Fibroblast of mammary gland (primary cell): ENCODE measurements around the gene GTPBP3.

Source experiments
- DNase-seq: peaks from one replicate; pipeline ENCODE4 v3.0.0-alpha.2; 2010; ENCODE audit warnings: low read depth
- H3K4me3 ChIP-seq: 2 replicates; pipeline ENCODE4 v1.5.1; 2011; ENCODE audit warnings: low read depth, mild to moderate bottlenecking, low read length, moderate library complexity; ENCODE audit not compliant: control insufficient read depth
- CTCF ChIP-seq: conservative IDR thresholded peaks from 2 replicates; pipeline ENCODE4 v1.5.1; 2011; ENCODE audit warnings: low read depth, low read length, inconsistent platforms; ENCODE audit not compliant: control insufficient read depth, insufficient read depth

GTPBP3 gene

DNA sequence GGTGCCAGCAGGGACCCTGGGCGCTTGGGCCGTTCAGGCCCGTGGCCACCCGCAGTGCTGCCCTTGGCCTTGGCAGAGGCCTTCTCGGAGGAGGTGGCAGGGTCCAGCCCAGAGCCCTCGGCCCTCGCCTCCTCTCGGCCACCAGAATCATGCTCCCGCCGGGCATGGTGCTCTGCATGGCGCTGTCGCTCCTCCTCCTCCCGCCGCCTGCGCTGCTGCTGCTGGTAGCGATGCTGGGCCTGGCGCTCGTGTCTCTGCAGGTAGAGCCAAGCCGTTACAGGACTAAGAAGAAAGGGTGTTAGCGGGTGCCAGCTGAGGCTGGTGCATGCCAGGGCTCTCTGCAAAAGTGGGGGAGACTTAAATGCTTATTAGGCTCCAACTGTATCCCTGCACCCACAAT lies 12.2 kb upstream of the GTPBP3 start:
- no peak for DNase-seq
- H3K4me3 ChIP-seq = no peak overlapping the region
- no peak for TF ChIP-seq CTCF

DNA sequence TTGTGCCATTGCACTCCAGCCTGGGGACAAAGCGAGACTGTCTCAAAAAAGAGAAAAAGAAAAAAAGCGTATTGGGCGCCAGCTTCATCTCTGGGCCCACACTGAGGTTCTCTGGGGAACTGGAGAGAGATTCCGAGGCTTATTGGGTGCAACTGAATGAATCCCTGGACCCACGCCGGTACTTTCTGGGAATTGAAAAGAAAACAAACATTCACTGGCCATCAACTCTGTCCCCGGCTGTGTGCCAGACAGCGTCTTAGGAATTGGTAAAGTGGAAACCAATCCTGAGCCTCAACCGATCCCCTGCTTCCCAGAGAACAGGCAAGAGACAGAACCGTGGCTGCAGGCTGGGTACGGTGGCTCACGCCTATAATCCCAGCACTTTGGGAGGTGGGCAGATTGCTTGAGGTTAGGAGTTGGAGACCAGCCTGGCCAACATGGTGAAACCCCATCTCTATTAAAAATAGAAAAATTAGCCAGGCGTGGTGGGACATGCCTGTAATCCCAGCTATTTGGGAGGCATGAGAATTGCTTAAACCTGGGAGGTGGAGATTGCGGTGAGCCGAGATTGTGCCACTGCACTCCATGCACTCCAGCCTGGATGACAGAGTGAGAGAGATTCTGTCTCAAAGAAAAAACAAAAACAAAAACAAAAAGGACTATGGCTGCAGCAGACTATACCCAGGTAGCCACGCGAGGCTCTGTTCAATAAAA lies 11.3 kb upstream of the GTPBP3 start:
- no peak for TF ChIP-seq CTCF
- H3K4me3 ChIP-seq = no peak overlapping the region
- peak; percentile 59 for DNase-seq

- no peak for TF ChIP-seq CTCF
These were observed 10.8 kb upstream of the GTPBP3 start for GRCh38 chr19:17326595-17326966.

GRCh38 chr19:17327068-17327653 lies 10.2 kb upstream of the GTPBP3 start:
- H3K4me3 ChIP-seq = no peak overlapping the region
- no peak for TF ChIP-seq CTCF
- DNase-seq = no peak

More at GRCh38 chr19:17326595-17326966, 10.8 kb upstream of the GTPBP3 start:
- no peak for DNase-seq
- no peak overlapping the region for H3K4me3 ChIP-seq

GRCh38 chr19:17327654-17328516 lies 9.5 kb upstream of the GTPBP3 start:
- no peak for DNase-seq
- no peak overlapping the region for H3K4me3 ChIP-seq
- no peak for TF ChIP-seq CTCF

DNA sequence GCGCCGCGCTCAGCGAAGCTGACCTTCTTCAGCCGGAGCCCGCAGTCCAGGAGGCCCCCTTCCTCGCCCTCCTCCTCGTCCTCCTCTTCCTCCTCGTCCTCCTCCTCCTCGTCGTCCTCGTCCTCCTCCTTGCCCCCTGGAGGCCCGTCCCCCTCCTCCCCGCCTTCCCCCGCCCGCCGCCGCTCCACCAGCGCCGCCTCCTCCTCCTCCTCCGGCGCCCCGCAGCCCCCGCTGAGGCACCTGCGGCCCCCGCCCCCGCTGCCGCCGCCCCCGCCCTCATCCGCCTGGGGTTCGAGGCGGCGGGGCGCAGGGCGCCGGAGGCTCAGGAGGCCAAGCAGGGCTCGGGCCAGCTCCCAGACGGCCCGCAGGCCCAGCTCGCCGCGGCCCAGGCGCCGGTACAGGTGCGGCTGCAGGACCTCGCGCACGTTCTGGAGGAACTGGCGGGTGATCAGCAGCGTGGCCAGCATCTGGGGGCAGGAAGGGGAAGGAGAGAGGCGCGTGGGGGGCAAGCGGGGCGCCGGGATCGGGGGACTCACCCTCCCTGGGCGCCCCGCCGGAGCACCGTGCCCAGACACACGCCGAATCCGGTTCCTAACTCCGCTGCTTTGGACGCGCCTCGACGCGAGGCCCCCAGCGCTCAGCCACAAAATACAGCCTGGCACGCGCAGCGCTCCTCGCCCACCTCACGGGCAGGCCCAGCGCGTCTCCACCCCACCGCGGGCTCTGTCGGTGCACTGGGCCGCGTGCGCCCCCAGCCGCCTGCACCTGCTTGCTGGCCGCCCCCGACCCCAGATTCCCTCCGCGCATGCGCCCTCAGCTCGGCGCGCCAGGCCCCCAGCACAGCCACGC lies 8.6 kb upstream of the GTPBP3 start:
- TF ChIP-seq CTCF = no peak
- DNase-seq = no peak
- H3K4me3 ChIP-seq = no peak overlapping the region
